Measurements from ENCODE around the gene MVB12B.

The MVB12B gene

DNA sequence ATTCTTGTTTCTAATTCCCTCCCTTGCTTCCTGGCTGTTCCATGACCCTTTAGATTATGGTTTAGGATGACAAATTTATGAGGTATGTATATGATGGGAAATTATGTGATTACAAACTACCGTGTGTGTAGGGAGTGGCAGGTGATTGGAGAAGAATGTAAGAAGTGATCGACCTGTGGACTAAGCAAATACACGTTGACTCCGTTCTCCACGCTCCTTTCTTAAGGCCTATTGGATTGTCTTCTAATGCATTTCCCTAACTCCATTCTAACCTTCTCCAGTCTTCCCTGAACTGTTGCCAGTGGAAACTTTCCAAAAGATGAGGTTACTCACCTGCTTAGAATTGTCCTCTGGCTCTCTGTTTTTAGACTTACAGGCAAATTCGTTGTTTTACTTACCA is 36.6 kb downstream of the MVB12B start:
- no peak for DNase-seq (ENCODE audit: low read depth)

GRCh38 chr9:126363847-126364671 is 37.4 kb downstream of the MVB12B start:
- no peak for DNase-seq (ENCODE audit: low read depth)

- no peak for DNase-seq (ENCODE audit: low read depth)
These were observed 39.2 kb downstream of the MVB12B start for GRCh38 chr9:126365780-126366179.

DNA sequence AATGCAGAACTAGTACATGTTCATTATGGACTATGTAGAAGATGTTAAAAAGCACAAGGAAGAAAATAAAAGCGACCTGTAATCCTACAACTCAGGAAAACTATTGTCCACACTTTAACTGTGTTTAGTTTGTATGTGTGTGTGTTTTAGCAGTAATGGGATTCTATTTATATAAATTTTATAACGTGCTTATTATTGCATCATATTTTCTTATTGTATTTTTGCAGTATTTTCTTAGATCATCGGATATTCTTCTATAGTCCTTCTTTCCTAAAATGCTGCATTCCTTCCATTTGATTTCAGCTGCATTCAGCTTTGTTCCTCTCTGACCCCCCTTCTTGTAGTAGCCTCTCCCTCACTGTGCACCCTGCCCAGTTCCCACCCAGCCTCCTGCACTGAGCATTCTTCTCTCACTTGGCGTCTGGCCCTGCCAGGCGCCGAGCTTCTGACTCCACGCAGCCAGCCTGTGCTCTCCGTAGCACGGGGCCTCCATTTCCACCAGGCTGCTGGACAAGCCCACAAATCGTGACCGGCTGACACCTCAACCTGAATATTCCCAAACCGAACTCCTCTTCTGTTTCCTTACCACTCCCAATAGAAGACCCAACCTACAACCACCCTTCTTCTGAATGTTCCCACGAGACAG is 39.9 kb downstream of the MVB12B start:
- DNase-seq (ENCODE audit: low read depth): peak; percentile 17

- DNase-seq (ENCODE audit: low read depth): no peak
These were observed 40.5 kb downstream of the MVB12B start for GRCh38 chr9:126367139-126367538.

DNA sequence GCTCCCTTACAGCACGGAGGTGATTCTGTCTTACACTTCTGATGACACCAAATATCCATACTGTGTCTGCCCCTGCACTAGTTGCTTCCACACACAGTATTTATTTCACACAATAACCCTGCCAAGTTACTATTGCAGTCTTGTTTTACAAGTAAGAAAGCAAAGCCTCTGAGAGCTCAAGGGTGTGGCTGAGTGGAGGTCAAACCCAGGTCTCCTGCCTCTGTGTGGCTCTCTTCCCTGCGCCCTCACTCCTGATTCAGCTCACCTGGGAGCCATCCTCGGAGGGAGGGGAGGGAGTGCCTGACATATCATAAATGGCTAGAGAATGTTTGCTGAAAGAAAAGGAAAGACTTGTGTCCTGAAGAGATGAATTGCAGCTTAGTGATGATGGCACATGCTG is 41.0 kb downstream of the MVB12B start:
- DNase-seq (ENCODE audit: low read depth): no peak

DNA sequence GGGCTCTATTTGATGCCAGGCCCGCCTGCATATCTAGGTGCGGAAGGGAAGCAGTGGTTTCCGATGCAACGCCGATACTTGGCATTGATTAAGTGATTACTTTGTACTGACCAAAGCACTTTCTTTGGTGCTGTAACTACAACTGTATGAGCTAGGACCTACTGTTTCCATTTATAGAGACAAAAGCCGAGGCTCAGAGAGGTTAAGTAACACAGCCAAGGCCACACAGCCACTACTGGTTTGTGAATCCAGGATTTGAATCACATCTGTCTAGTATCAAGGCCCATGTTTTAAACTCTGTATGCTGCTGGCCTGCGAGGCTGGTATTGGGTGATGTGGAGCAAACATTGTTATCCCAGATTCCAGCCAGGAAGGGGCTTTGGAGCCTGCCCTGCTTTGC is 41.4 kb downstream of the MVB12B start:
- DNase-seq (ENCODE audit: low read depth): no peak

DNA sequence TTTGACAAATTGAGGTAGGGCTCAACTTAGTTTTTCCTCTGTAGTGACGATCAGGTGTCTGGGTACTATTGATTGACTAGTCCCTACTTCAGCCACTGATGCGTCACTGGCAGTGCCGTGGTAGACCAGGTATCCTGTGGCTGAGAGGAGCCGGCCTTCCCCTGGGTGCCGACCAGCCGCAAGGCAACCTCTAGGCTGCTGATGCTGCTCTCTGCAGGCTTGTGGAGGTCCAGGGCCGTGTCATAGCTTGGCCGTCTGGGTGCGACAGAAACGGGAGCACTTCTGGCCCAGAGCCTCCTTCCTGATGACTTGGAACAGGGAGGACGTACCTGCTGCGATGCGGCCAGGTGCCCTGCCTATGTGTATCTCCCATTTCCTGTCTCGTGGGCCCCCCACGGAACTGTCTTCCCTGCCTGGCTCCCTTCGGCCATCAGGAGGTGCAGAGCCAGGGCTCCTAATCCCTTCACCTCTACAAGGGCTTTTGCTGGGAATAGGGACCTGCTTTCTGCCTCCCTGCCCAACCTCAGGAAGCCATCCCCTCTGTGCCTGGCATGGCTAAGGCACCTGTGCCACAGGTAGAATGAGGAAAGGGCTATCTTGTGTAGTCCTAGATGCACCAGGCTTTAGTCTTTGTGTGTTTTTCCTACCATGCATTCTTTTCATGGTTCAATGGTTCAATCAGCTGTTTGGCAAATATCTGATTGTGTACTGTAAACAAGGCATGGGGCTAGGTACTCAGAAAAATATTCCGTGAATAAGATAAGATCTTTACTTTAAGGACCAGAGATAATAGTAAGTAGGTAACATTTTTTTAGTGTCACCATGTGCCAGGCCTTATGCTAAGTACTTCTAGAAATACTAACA is 44.6 kb downstream of the MVB12B start:
- DNase-seq (ENCODE audit: low read depth): no peak

DNA sequence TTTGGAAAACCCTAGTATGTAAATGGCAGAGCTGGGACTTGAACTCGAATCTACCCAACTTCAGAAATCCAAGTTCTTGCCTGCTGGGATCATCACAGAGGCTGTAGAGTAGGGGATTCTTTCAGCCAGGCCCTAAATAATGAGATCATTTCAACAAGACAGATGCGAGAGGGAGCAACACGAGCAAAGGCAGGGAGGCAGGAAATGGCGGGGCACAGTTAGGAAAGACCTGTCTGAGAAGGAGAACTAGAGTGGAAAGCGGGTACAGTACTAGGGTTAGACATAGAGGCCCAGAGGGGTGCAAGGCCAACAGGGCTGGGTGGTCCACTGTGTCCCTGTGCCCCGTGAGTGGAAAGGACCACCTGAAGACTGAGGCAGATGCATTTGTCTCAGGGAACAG is 46.1 kb downstream of the MVB12B start:
- DNase-seq (ENCODE audit: low read depth): peak; percentile 5

GRCh38 chr9:126373241-126373640 is 46.6 kb downstream of the MVB12B start:
- peak; percentile 37 for DNase-seq (ENCODE audit: low read depth)

DNA sequence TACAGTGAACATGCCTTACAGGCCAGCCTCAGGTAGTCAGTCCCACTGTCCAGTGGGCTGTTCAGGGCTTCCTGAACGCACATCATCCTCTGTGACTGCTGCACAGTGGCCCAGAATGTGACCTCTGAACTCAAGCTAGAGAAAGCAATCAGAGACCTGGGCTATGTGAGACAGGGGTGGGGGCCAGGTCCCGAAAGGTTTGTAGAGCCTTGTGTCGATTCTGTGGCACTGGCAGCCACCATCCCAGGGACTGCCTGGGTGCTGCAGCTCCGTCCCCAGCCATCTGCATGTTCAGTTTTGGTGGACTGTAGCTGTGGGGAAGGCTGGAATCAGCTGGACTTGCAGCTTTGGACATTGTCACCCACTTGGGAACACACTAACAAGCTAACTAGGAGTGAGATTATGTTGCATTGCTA is 47.7 kb downstream of the MVB12B start:
- no peak for DNase-seq (ENCODE audit: low read depth)

- DNase-seq (ENCODE audit: low read depth): no peak
These were observed 48.8 kb downstream of the MVB12B start for GRCh38 chr9:126375386-126375785.

GRCh38 chr9:126376311-126377175 is 49.9 kb downstream of the MVB12B start:
- DNase-seq (ENCODE audit: low read depth): no peak

DNA sequence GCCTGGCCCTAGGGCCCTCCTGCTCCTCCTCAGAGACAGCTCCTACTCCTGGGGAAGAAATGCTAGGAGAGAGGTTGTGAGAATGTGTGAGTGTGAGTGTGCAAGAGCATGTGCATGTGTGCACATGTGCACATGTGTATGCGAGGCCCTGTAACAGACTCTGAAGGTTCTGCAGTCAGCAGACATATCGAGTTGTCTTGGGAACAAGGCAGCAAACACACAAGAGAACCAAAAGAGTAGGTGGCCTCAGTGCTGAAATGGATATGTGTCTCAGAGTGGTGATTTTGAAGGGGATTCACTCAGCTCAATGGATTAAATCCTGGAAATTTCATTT is 50.5 kb downstream of the MVB12B start:
- no peak for DNase-seq (ENCODE audit: low read depth)

GRCh38 chr9:126377536-126377935 is 50.9 kb downstream of the MVB12B start:
- DNase-seq (ENCODE audit: low read depth): no peak

DNA sequence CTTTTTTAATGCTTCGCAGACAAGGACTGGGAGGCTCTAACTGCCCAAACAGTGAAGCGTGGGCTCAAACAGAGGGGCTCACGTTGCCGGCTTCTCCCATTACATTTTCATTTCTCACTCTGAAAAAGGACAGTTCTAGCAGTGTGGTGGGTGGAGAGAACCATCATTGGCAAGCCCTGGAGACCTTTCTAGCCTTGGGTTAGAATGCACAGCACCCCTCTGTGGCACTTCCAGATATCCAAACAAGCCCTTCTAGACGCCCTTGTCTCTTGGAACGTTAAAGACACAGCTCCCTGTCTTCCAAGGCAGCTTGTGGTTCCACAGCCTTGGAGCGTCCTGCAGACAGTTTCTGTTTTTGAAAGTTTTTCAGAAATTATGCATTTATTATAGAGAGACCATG is 52.1 kb downstream of the MVB12B start:
- no peak for DNase-seq (ENCODE audit: low read depth)

DNA sequence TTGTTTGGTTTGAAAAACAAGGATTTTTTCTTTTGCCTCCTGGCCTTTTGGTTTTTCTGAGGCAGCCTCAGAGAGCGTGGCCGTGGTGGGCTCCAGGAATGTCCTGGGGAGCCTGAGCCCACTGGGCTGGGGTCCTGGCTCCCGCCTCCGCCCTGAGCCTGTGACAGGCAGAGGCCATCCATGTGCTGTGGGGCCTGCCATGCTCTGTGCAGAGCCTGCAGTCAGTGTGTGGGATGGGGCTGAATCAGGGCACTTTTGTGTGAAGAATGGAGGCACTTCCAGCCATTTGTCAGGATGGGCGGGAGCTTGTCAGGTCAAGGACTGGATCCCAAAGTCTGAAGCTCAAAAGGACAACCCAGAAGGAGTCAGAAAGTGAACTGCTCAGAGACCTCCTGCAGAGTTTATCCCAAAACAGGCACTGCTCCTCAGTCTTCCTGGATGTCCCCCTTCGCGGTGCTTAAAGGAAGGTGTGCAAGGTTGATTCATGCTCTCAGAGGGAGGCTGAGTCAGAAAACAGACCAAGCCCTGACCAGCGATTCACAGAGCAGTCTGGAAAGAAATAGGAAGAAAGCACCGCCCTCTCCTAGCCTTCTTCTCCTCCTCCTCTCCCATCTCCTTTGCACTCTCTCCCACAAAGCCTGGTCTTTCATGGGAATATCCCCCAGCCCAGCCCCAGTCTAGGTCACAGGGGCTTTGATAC is 53.2 kb downstream of the MVB12B start:
- DNase-seq (ENCODE audit: low read depth): peak; percentile 22

DNA sequence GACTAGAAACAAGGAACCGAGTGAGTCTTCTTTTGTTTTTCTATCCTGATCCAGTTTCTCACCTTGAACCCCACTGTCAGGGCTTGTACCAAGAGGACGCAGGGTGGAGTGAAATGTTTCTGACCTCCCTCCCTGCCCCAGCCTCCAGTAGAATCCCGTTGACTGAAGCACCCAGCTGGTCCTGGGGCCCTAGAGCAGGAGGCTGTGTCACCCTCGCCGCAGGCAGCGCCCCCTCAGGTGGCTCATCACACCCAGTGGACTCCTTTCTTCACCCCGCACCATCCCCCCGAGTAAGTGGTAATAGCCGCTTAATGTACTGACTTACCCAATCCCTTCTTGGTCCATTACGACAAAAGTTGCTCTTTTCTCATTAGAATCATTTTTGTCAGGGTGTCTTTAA is 53.8 kb downstream of the MVB12B start:
- no peak for DNase-seq (ENCODE audit: low read depth)

- DNase-seq (ENCODE audit: low read depth): no peak
These were observed 54.6 kb downstream of the MVB12B start for GRCh38 chr9:126381195-126381594.

DNA sequence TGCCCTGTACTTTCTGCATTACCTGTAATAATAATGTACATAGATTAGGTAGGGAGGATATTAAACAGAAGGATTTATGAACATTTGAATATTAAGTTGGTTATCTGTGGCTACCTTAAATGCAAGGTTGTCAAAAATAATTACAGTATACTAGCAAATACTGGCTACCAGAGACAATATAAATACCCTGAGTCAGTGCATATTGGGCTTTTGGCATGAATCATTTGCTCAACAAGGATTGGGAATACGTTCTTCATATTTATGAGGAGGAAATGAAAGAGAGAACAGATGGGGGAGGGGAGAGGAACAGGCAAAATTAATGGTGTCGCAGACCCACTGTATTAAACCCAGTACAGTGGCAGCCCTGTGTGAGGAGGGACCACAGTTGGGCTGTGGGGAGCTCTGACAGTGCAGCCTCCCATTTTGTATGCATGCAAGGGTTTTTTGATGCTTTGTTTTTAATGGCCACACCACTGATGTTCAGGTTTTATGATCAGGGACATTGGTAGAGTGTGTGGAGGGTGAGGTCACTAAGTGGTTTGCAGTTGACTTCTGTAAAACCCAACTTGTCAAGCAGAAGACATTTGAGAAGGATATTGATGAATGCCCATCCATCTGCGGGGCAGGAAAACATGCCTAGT is 56.9 kb downstream of the MVB12B start:
- DNase-seq (ENCODE audit: low read depth): no peak

DNA sequence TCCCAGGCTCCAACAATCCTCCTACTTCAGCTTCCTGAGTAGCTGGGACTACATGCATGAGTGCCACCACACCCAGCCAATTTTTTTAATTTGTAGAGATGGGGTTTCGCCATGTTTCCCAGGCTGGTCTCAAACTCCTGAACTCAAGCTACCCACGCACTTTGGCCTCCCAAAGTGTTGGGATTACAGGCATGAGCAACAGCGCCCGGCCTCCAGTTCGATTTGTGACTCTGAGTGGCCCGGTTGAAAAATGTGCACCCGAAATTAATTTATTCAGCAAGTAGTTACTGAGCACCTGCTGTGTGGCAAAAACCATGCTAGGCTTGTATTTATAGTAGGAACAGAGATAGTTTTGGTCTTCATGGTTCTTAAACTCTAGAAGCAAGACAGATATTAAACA is 58.3 kb downstream of the MVB12B start:
- no peak for DNase-seq (ENCODE audit: low read depth)

Data from amniotic epithelial cell (primary cell).